Uterus (tissue), 4 donors: Measurements from ENCODE around the gene IQSEC3. TPM values are rescaled to one million over a fixed set of nuclear protein-coding genes. Genes with fewer than 3 reads are reported as not detected.

ENCODE experiments used
- DNase-seq, 2 donors: peaks; one replicate each; pipeline ENCODE4 v3.0.0-alpha.2; 2019 to 2020
- H3K27ac ChIP-seq, 2 donors: fragments of 200-600 bp; sonication (generic); 1 replicate in 1 of 2; 2 replicates in 1 of 2; pipeline ENCODE4 v1.5.1; 2016 to 2018
- H3K27me3 ChIP-seq, 2 donors: fragments of 200-600 bp; sonication (generic); one replicate each; pipeline ENCODE4 v1.5.1; 2018 to 2019; ENCODE audit warnings: control low read depth in 1 of 2
- H3K36me3 ChIP-seq, 2 donors: fragments of 200-600 bp; sonication (generic); one replicate each; pipeline ENCODE4 v1.5.1; 2019; ENCODE audit warnings: control low read depth in 1 of 2
- H3K4me1 ChIP-seq, 2 donors: fragments of 200-600 bp; sonication (generic); one replicate each; pipeline ENCODE4 v1.5.1; 2018 to 2019; ENCODE audit warnings: control low read depth in 1 of 2
- H3K4me3 ChIP-seq, 2 donors: fragments of 200-600 bp; sonication (generic); 1 replicate in 1 of 2; 2 replicates in 1 of 2; pipeline ENCODE4 v1.5.1; 2018 to 2019; ENCODE audit warnings: mild to moderate bottlenecking in 1 of 2
- H3K9me3 ChIP-seq, 2 donors: fragments of 200-600 bp; sonication (generic); one replicate each; pipeline ENCODE4 v1.5.1; 2019; ENCODE audit warnings: control low read depth in 1 of 2
- CTCF ChIP-seq, 4 experiments: fragments of 200-600 bp in 2 of 4; fragments of 450-650 bp in 2 of 4; sonication (generic) in 2 of 4; IDR thresholded peaks; one replicate each; pipeline ENCODE4 v1.5.1; 2016 to 2019; ENCODE audit warnings: antibody characterized with exemption in 4 of 4, mild to moderate bottlenecking in 2 of 4, moderate library complexity in 1 of 4
- POLR2A ChIP-seq, 2 donors: fragments of 450-650 bp; IDR thresholded peaks; one replicate each; pipeline ENCODE4 v1.6.1; 2016; ENCODE audit warnings: antibody characterized with exemption in 2 of 2, mild to moderate bottlenecking in 1 of 2, moderate library complexity in 1 of 2
- intact Hi-C: fragments of 100-400 bp; cut with DNase I; formaldehyde crosslinking; loops from one replicate; pipeline ENCODE4 v1.15.1; 2023; ENCODE audit warnings: low total_unique reads
- total RNA-seq, 4 donors: library from RNA; depleted of rRNA in 3 of 4; stranded (reverse); fragments of >200 nt in 3 of 4; gene quantifications; one replicate each; pipeline versions ENCODE4 v1.1.0 to v1.2.4, GENCODE V29; 2014 to 2023
- donor health status: DM: yes; HTN: yes; CAD: no.

Gene IQSEC3
- total RNA-seq, 4 donors from 2014 or later, result under 0.01 to 2.9 (median 1.3) TPM

- Histone ChIP-seq H3K27ac (no peak overlapping the region), H3K9me3 (no peaks in the 10 kb centered on the region), H3K36me3 (no peaks in the 10 kb centered on the region), H3K4me3 (no peak overlapping the region), H3K4me1 (no peaks in the 10 kb centered on the region), H3K27me3 (no peaks in the 10 kb centered on the region)
- no peak for DNase-seq
- TF ChIP-seq POLR2A (IDR thresholded peaks at IDR 0.05), result no peak
- no peak for TF ChIP-seq CTCF (IDR thresholded peaks at IDR 0.05)
- intact Hi-C loops, result no loop called here
Observed at GRCh38 chr12:160858-161257, 94.3 kb downstream of the IQSEC3 start.

GRCh38 chr12:161823-162222, 95.3 kb downstream of the IQSEC3 start:
- no peaks in the 10 kb centered on the region for H3K4me1 ChIP-seq

GRCh38 chr12:162467-163307, 96.1 kb downstream of the IQSEC3 start:
- no peak for TF ChIP-seq CTCF (IDR thresholded peaks at IDR 0.05)
- no peak for TF ChIP-seq POLR2A (IDR thresholded peaks at IDR 0.05)
- intact Hi-C loops, result no loop called here
- DNase-seq, result no peak
- no peaks in the 10 kb centered on the region for H3K27me3 ChIP-seq
- H3K9me3 ChIP-seq, result no peaks in the 10 kb centered on the region
- no peaks in the 10 kb centered on the region for H3K4me1 ChIP-seq
- no peaks in the 10 kb centered on the region for H3K36me3 ChIP-seq
- no peak overlapping the region for H3K27ac ChIP-seq
- H3K4me3 ChIP-seq, result no peak overlapping the region

More at GRCh38 chr12:161823-162222, 95.3 kb downstream of the IQSEC3 start:
- no peaks in the 10 kb centered on the region for H3K9me3 ChIP-seq
- TF ChIP-seq POLR2A (IDR thresholded peaks at IDR 0.05) (no peak), CTCF (IDR thresholded peaks at IDR 0.05) (no peak)
- no peaks in the 10 kb centered on the region for H3K36me3 ChIP-seq
- no peak overlapping the region for H3K27ac ChIP-seq
- H3K27me3 ChIP-seq, result no peaks in the 10 kb centered on the region
- no peak overlapping the region for H3K4me3 ChIP-seq
- DNase-seq, result no peak
- intact Hi-C loops, result no loop called here

GRCh38 chr12:163406-163986, 96.9 kb downstream of the IQSEC3 start:
- Histone ChIP-seq H3K4me3 (no peak overlapping the region), H3K9me3 (no peaks in the 10 kb centered on the region), H3K36me3 (no peaks in the 10 kb centered on the region), H3K27me3 (no peaks in the 10 kb centered on the region), H3K4me1 (no peaks in the 10 kb centered on the region), H3K27ac (no peak overlapping the region)
- intact Hi-C loops, result no loop called here
- DNase-seq, result no peak
- TF ChIP-seq CTCF (IDR thresholded peaks at IDR 0.05) (no peak), POLR2A (IDR thresholded peaks at IDR 0.05) (no peak)

- H3K27me3 ChIP-seq, result no peaks in the 10 kb centered on the region
- H3K9me3 ChIP-seq, result no peaks in the 10 kb centered on the region
- TF ChIP-seq POLR2A (IDR thresholded peaks at IDR 0.05) (no peak), CTCF (IDR thresholded peaks at IDR 0.05) (no peak)
- intact Hi-C loops, result no loop called here
- H3K4me3 ChIP-seq, result no peak overlapping the region
- H3K4me1 ChIP-seq, result no peaks in the 10 kb centered on the region
- no peak overlapping the region for H3K27ac ChIP-seq
- H3K36me3 ChIP-seq, result no peaks in the 10 kb centered on the region
- DNase-seq, result no peak
Observed at GRCh38 chr12:164207-164606, 97.6 kb downstream of the IQSEC3 start.
